Activated naive CD4-positive, alpha-beta T cell treated with anti-CD3 and anti-CD28 coated beads, Interleukin-2, amount 50 U/mL, for 24 hours (primary cell): ENCODE measurements around the gene KIF22.
"Not testable (repeated sequence)": the region's sequence is repeated elsewhere in the genome, so short reads cannot be mapped to it uniquely, and the experiment has no call there.

Source experiments
- H3K27ac Mint-ChIP-seq: one replicate; pipeline ENCODE4 v1.8.0; 2021; ENCODE audit warnings: mild to moderate bottlenecking, mixed read lengths
- H3K27me3 Mint-ChIP-seq: one replicate; pipeline ENCODE4 v1.8.0; 2021; ENCODE audit warnings: mixed read lengths
- H3K36me3 Mint-ChIP-seq: one replicate; pipeline ENCODE4 v1.8.0; 2021; ENCODE audit warnings: mixed read lengths
- H3K4me1 Mint-ChIP-seq: one replicate; pipeline ENCODE4 v1.8.0; 2021; ENCODE audit warnings: mixed read lengths
- H3K4me3 Mint-ChIP-seq: one replicate; pipeline ENCODE4 v1.8.0; 2021; ENCODE audit warnings: mild to moderate bottlenecking, mixed read lengths
- H3K9me3 Mint-ChIP-seq: one replicate; pipeline ENCODE4 v1.8.0; 2021; ENCODE audit warnings: mixed read lengths

Gene KIF22

DNA sequence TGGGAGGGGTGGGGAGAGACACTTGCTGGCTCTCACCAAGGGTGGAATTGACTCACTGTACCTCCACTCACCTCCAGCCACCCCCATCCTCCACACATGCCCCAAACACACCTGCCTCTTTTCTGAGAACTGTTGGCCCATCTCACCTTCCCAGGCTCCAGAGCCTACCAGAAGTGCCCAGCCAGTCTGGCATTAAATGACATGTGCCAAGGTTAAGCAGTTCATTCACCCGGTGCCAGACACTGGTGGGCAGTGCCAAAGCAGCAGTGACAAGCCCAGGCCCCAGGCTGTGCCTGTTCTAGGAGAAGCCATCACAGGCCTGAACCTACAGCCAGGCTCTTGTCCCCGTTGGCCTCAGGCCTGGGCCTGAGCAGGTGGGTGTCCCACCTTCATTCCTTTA lies 40.9 kb downstream of the KIF22 start:
- no peaks in the 10 kb centered on the region for H3K27me3 Mint-ChIP-seq
- H3K4me1 Mint-ChIP-seq = peaks cover 36% of the 10 kb centered on the region
- H3K4me3 Mint-ChIP-seq = no peak overlapping the region
- peak overlapping the region; percentile 83 for H3K27ac Mint-ChIP-seq
- no peaks in the 10 kb centered on the region for H3K9me3 Mint-ChIP-seq
- H3K36me3 Mint-ChIP-seq = peaks cover 9% of the 10 kb centered on the region

- not testable (repeated sequence) for H3K9me3 Mint-ChIP-seq, H3K27ac Mint-ChIP-seq, H3K4me3 Mint-ChIP-seq, H3K36me3 Mint-ChIP-seq, H3K27me3 Mint-ChIP-seq
- peaks cover 24% of the 10 kb centered on the region for H3K4me1 Mint-ChIP-seq
Observed at GRCh38 chr16:29833219-29833618, 42.7 kb downstream of the KIF22 start.

GRCh38 chr16:29834079-29834478 lies 43.5 kb downstream of the KIF22 start:
- Mint-ChIP-seq H3K36me3 (peaks cover 9% of the 10 kb centered on the region), H3K27me3 (no peaks in the 10 kb centered on the region), H3K27ac (peak overlapping the region; percentile 43), H3K4me1 (peaks cover 24% of the 10 kb centered on the region), H3K4me3 (no peak overlapping the region), H3K9me3 (no peaks in the 10 kb centered on the region)

DNA sequence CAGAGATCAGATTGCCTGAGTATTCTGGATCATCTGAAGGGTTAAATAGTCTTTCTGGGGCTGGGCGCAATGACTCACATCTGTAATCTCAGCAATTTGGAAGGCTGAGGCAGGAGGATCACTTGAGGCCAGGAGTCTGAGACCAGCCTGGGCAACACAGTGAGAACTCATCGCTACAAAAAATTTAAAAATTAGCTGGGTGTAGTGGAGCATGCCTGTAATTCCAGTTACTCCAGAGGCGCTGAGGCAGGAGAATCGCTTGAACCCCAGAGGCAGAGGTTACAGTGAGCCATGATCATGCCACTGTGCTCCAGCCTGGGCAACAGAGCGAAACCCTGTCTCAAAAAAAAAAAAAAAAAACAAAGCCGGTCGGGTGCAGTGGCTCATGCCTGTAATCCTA lies 45.4 kb downstream of the KIF22 start:
- Mint-ChIP-seq H3K9me3 (no peaks in the 10 kb centered on the region), H3K36me3 (peaks cover 9% of the 10 kb centered on the region)

DNA sequence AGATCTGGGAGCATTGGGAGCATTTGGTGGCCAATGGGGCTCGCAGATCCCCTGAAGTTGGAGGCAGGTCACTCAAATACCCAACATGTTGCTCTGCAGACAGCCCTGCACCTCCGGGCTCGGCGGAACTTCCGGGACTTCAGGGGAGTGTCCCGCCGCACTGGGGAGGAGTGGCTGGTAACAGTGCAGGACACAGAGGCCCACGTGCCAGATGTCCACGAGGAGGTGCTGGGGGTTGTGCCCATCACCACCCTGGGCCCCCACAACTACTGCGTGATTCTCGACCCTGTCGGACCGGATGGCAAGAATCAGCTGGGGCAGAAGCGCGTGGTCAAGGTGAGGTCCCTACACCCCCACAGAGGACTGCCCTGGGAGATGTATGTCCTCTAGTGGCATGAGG lies 46.1 kb downstream of the KIF22 start:
- Mint-ChIP-seq H3K27me3 (no peaks in the 10 kb centered on the region), H3K27ac (no peak overlapping the region), H3K4me1 (peaks cover 4% of the 10 kb centered on the region), H3K4me3 (no peak overlapping the region), H3K9me3 (no peaks in the 10 kb centered on the region), H3K36me3 (peaks cover 9% of the 10 kb centered on the region)

More for the DNA sequence above, 45.4 kb downstream of the KIF22 start:
- no peak overlapping the region for H3K4me3 Mint-ChIP-seq
- H3K4me1 Mint-ChIP-seq = peaks cover 10% of the 10 kb centered on the region
- no peak overlapping the region for H3K27ac Mint-ChIP-seq
- H3K27me3 Mint-ChIP-seq = no peaks in the 10 kb centered on the region

GRCh38 chr16:29837841-29838240 lies 47.3 kb downstream of the KIF22 start:
- peaks cover 4% of the 10 kb centered on the region for H3K36me3 Mint-ChIP-seq

DNA sequence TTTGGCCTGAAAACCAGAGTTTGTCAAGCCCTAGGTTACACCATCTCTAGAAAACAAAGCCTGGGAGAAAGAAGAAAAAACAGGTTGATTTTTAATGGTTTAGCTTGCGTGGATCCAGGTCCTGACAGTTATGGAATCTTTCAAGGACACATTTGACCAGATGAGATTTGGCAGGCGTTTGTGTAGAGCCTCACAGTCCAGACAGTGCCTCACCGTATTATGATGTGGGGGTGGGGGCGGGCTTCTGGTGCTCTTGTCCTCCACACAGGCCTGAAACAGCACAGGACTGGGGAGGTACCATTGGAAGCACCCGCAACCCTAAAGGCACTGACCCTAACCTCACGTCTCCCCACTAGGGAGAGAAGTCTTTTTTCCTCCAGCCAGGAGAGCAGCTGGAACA lies 49.3 kb downstream of the KIF22 start:
- peaks cover 6% of the 10 kb centered on the region for H3K36me3 Mint-ChIP-seq
- no peak overlapping the region for H3K4me3 Mint-ChIP-seq
- no peaks in the 10 kb centered on the region for H3K9me3 Mint-ChIP-seq
- peak overlapping the region; percentile 68 for H3K27ac Mint-ChIP-seq
- no peaks in the 10 kb centered on the region for H3K4me1 Mint-ChIP-seq
- H3K27me3 Mint-ChIP-seq = no peaks in the 10 kb centered on the region

More at GRCh38 chr16:29837841-29838240, 47.3 kb downstream of the KIF22 start:
- Mint-ChIP-seq H3K4me1 (no peaks in the 10 kb centered on the region), H3K4me3 (no peak overlapping the region), H3K9me3 (no peaks in the 10 kb centered on the region), H3K27me3 (no peaks in the 10 kb centered on the region), H3K27ac (peak overlapping the region; percentile 23)

- no peaks in the 10 kb centered on the region for H3K9me3 Mint-ChIP-seq
- peaks cover 7% of the 10 kb centered on the region for H3K36me3 Mint-ChIP-seq
- H3K4me3 Mint-ChIP-seq = no peak overlapping the region
- no peaks in the 10 kb centered on the region for H3K27me3 Mint-ChIP-seq
- H3K4me1 Mint-ChIP-seq = no peaks in the 10 kb centered on the region
- peak overlapping the region; percentile 68 for H3K27ac Mint-ChIP-seq
Observed at GRCh38 chr16:29840240-29840639, 49.7 kb downstream of the KIF22 start.

GRCh38 chr16:29841631-29842030 lies 51.1 kb downstream of the KIF22 start:
- Mint-ChIP-seq H3K4me1 (no peaks in the 10 kb centered on the region), H3K9me3 (no peaks in the 10 kb centered on the region), H3K27ac (no peak overlapping the region), H3K27me3 (no peaks in the 10 kb centered on the region), H3K36me3 (peaks cover 6% of the 10 kb centered on the region), H3K4me3 (no peak overlapping the region)

- Mint-ChIP-seq H3K27ac (peak overlapping the region; percentile 62), H3K36me3 (peaks cover 6% of the 10 kb centered on the region), H3K27me3 (no peaks in the 10 kb centered on the region), H3K4me1 (no peaks in the 10 kb centered on the region), H3K4me3 (no peak overlapping the region), H3K9me3 (no peaks in the 10 kb centered on the region)
Observed at GRCh38 chr16:29842732-29843346, 52.3 kb downstream of the KIF22 start.

DNA sequence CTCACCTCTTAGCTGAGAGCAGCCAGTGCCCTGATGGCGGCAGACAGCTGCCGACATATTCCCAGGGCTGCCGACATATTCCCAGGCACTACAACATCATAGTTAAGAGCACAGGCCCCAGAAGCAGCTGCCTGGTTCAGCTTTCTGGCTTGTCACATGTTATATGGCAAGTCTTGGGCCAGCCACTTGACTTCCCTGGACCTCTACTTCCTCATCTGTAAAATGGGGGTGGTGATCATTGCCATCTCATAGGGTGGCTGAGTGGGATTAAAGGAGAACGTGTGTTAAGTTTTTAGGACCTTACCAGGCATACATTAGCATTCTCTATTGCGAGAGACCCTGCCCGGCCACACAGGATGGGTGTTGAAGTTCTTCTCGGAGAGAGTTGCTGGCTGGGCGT lies 53.4 kb downstream of the KIF22 start:
- peaks cover 6% of the 10 kb centered on the region for H3K36me3 Mint-ChIP-seq
- no peaks in the 10 kb centered on the region for H3K27me3 Mint-ChIP-seq
- no peak overlapping the region for H3K4me3 Mint-ChIP-seq
- H3K27ac Mint-ChIP-seq = no peak overlapping the region
- peaks cover 5% of the 10 kb centered on the region for H3K4me1 Mint-ChIP-seq
- H3K9me3 Mint-ChIP-seq = no peaks in the 10 kb centered on the region

- Mint-ChIP-seq H3K27me3 (no peaks in the 10 kb centered on the region), H3K4me1 (peaks cover 5% of the 10 kb centered on the region), H3K9me3 (no peaks in the 10 kb centered on the region), H3K36me3 (peaks cover 6% of the 10 kb centered on the region), H3K27ac (peak overlapping the region; percentile 80), H3K4me3 (no peak overlapping the region)
Observed at GRCh38 chr16:29844575-29845331, 54.2 kb downstream of the KIF22 start.

- H3K27ac Mint-ChIP-seq = peak overlapping the region; percentile 80
- no peaks in the 10 kb centered on the region for H3K9me3 Mint-ChIP-seq
- H3K36me3 Mint-ChIP-seq = peaks cover 6% of the 10 kb centered on the region
- no peak overlapping the region for H3K4me3 Mint-ChIP-seq
- peaks cover 5% of the 10 kb centered on the region for H3K4me1 Mint-ChIP-seq
- H3K27me3 Mint-ChIP-seq = no peaks in the 10 kb centered on the region
Observed at GRCh38 chr16:29845656-29846055, 55.1 kb downstream of the KIF22 start.

- Mint-ChIP-seq H3K36me3 (peaks cover 6% of the 10 kb centered on the region), H3K4me3 (no peak overlapping the region), H3K4me1 (peaks cover 5% of the 10 kb centered on the region), H3K27me3 (no peaks in the 10 kb centered on the region), H3K9me3 (no peaks in the 10 kb centered on the region), H3K27ac (peak overlapping the region; percentile 41)
Observed at GRCh38 chr16:29848420-29849297, 58.1 kb downstream of the KIF22 start.

DNA sequence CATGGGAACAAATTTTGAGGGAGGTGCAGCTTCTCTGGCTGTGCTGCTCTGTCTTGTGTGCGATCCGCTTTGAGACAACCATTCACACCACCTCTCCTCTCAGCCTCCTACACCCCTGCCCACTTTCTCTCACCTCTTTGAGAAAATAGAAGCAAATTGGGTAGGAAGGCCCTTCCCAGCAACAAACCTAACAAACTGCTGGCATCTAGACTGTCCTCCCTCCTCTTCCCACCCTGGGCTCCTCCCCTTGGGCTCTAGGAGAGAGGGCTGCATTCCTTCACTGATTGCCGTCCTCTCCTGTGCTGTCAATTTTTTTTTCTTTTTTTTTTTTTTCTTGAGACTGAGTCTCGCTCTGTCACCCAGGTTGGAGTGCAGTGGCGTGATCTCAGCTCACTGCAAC lies 59.0 kb downstream of the KIF22 start:
- H3K27me3 Mint-ChIP-seq = no peaks in the 10 kb centered on the region
- no peak overlapping the region for H3K4me3 Mint-ChIP-seq
- H3K4me1 Mint-ChIP-seq = peaks cover 5% of the 10 kb centered on the region
- H3K36me3 Mint-ChIP-seq = peaks cover 4% of the 10 kb centered on the region
- peak overlapping the region; percentile 30 for H3K27ac Mint-ChIP-seq
- no peaks in the 10 kb centered on the region for H3K9me3 Mint-ChIP-seq

DNA sequence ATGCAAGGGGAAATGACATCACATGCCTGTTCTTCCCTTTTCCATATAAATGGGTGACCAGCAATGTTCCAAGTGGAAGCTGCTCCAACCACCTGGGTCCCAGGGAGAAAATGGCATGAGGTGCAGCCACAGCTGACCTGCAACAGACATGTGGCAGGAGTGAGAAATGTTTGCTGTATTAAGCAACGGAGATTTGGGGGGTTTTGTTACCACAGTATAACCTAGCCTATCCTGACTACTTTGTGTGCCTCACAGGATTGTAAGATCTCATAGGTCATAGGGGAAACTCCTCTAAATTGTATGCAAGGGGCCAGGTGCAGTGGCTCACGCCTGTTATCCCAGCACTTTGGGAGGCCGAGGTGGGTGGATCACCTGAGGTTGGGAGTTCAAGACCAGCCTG lies 60.4 kb downstream of the KIF22 start:
- Mint-ChIP-seq H3K36me3 (no peaks in the 10 kb centered on the region), H3K4me1 (peaks cover 5% of the 10 kb centered on the region), H3K9me3 (no peaks in the 10 kb centered on the region), H3K27me3 (no peaks in the 10 kb centered on the region), H3K27ac (no peak overlapping the region), H3K4me3 (no peak overlapping the region)
